Colonic mucosa (tissue), 4 donors: Measurements from ENCODE around the gene FTCDNL1. TPM values are rescaled to one million over a fixed set of nuclear protein-coding genes. Genes with fewer than 3 reads are reported as not detected.

Experiments used
- DNase-seq: peaks from one replicate; pipeline ENCODE4 v3.0.0-alpha.2; 2020
- H3K27ac ChIP-seq: fragments of 200-600 bp; one replicate; pipeline ENCODE4 v1.8.0; 2021
- H3K27me3 ChIP-seq: fragments of 200-600 bp; one replicate; pipeline ENCODE4 v1.8.0; 2021
- H3K36me3 ChIP-seq: fragments of 200-600 bp; one replicate; pipeline ENCODE4 v1.8.0; 2021
- H3K4me1 ChIP-seq: fragments of 200-600 bp; one replicate; pipeline ENCODE4 v1.8.0; 2021; ENCODE audit warnings: mild to moderate bottlenecking
- H3K4me3 ChIP-seq: fragments of 200-600 bp; one replicate; pipeline ENCODE4 v1.8.0; 2021
- H3K9ac ChIP-seq, 2 donors: one replicate each; pipeline ENCODE4 v1.7.0; 2013; ENCODE audit warnings: control low read depth in 2 of 2, low read depth in 2 of 2, low read length in 2 of 2
- H3K9me3 ChIP-seq: fragments of 200-600 bp; one replicate; pipeline ENCODE4 v1.8.0; 2021
- intact Hi-C: fragments of 100-400 bp; cut with DNase I; formaldehyde crosslinking; loops from one replicate; pipeline ENCODE4 v1.14.1; 2022
- total RNA-seq, 2 donors: library from RNA; stranded (reverse); fragmentation: NEBNext Ultra II Directional in 1 of 2; extraction: Animal tissue kit (Norgen Biotek cat#: 25700) in 1 of 2; gene quantifications; one replicate each; pipeline ENCODE4 v1.2.1, GENCODE V29; 2021
- TF ChIP-seq, protein P1 (sequence below): fragments of 200-600 bp; IDR thresholded peaks from one replicate; pipeline ENCODE4 v1.8.0; 2022; ENCODE audit warnings: antibody characterized with exemption, mild to moderate bottlenecking
- donor health status: healthy.
- donor health status: DM: no; HTN: no; CAD: no.
- donor health status: DM: no; HTN: no; CAD: no.

The FTCDNL1 gene
- total RNA-seq, 2 donors from 2014 or later, result 1.3 to 1.8 TPM

DNA sequence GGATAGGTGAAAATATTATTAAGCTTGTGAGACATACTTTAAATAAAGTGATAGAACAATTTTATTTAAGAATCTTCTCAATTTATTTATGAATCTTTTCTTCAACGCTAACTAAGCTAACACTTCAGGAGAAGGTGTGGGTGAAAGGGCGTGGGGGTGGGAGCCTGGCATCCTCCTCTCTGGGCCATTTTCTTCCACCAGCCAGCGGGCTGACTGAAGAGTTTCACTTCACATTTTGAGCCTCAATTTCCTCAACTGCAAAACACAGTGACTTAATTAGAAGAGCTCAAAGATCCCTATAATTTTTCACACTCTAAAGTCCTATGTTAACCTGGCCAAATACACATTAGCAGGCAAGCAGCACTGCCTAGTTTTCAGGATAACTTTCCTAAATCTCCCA is 94.8 kb downstream of the FTCDNL1 start:
- Histone ChIP-seq H3K9me3 (no peaks in the 10 kb centered on the region), H3K27me3 (no peaks in the 10 kb centered on the region), H3K4me3 (no peak overlapping the region), H3K27ac (no peak overlapping the region), H3K36me3 (no peaks in the 10 kb centered on the region), H3K9ac (no peak overlapping the region), H3K4me1 (no peaks in the 10 kb centered on the region)
- no peak for DNase-seq
- intact Hi-C loops, result no loop called here
- TF ChIP-seq, protein P1, sequence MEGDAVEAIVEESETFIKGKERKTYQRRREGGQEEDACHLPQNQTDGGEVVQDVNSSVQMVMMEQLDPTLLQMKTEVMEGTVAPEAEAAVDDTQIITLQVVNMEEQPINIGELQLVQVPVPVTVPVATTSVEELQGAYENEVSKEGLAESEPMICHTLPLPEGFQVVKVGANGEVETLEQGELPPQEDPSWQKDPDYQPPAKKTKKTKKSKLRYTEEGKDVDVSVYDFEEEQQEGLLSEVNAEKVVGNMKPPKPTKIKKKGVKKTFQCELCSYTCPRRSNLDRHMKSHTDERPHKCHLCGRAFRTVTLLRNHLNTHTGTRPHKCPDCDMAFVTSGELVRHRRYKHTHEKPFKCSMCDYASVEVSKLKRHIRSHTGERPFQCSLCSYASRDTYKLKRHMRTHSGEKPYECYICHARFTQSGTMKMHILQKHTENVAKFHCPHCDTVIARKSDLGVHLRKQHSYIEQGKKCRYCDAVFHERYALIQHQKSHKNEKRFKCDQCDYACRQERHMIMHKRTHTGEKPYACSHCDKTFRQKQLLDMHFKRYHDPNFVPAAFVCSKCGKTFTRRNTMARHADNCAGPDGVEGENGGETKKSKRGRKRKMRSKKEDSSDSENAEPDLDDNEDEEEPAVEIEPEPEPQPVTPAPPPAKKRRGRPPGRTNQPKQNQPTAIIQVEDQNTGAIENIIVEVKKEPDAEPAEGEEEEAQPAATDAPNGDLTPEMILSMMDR, result no peak

DNA sequence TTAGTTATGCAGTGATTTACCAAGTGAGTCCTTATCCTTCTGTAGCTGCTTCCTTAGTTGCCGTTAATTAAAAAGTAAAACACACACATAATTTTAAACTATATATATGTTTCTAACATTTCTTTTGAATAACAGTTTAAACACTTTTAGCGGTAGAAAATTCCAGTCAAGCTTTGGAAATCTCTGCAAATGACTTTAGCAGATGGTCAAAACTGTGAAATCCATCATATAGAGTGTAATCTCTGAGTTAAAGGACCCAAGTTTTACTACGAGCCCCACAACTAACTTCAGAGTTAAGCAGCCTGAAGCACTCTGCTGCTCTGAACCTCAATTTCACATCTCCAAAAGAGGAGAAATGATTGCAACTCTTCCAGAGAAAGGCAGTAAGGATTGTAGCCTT is 96.2 kb downstream of the FTCDNL1 start:
- Histone ChIP-seq H3K27me3 (no peaks in the 10 kb centered on the region), H3K9me3 (no peaks in the 10 kb centered on the region), H3K4me3 (no peak overlapping the region), H3K9ac (no peak overlapping the region), H3K36me3 (no peaks in the 10 kb centered on the region), H3K27ac (no peak overlapping the region), H3K4me1 (no peaks in the 10 kb centered on the region)
- intact Hi-C loops, result no loop called here
- no peak for DNase-seq
- TF ChIP-seq, protein P1, result no peak

DNA sequence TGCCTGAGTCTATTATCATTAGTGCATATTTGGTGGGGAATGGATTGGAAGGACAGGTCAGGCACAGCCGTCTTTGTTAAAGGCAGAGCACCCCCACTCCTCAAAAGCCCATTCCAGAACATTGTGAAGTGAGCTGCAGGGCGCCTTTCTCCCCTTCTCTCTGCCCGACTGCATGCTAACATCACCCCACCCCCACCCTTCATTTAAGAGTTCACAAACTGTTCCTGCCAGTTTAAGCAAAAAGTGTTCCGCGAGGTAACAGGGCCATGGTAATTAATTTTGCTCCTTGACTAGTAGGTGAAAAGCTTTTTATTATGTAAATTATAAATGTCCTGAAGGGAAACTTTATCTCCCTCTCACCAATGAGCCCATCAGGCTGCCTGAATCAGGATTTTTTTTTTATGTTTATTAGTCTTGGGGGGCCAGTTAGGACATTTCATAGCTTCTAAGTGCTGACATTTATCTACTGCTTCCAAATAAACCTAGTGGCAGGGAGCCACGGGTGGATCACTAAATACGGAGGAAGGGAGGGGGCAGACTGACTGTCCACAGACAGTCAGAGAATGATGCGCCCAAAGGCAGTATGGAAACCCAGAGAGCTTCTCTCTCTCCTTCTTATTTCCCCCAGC is 99.4 kb downstream of the FTCDNL1 start:
- no peak overlapping the region for H3K27ac ChIP-seq
- no peaks in the 10 kb centered on the region for H3K36me3 ChIP-seq
- intact Hi-C loops, result no loop called here
- H3K4me1 ChIP-seq, result no peaks in the 10 kb centered on the region
- TF ChIP-seq, protein P1, result no peak
- no peaks in the 10 kb centered on the region for H3K27me3 ChIP-seq
- H3K9me3 ChIP-seq, result no peaks in the 10 kb centered on the region
- no peak overlapping the region for H3K4me3 ChIP-seq
- no peak overlapping the region for H3K9ac ChIP-seq
- no peak for DNase-seq

DNA sequence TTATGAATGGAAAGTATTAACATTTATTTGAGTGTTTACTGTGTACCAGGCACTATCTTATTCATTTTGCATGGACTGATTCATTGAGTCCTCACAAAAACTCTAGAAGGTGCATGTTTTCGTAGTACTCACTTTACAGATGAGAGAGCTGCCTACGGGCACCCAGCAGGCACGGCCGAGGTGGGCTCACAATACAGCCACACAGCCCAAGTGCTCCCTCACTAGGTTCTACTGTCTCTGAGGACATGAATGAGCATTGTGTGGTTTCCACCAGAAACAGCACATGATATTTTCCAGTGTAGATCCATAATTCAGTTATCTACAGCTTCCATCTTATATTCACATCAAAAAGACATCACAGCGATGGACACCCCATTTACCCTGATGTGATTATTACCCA is 101.4 kb downstream of the FTCDNL1 start:
- Histone ChIP-seq H3K27ac (no peak overlapping the region), H3K36me3 (no peaks in the 10 kb centered on the region), H3K4me3 (no peak overlapping the region), H3K27me3 (no peaks in the 10 kb centered on the region), H3K9ac (no peak overlapping the region), H3K4me1 (no peaks in the 10 kb centered on the region), H3K9me3 (no peaks in the 10 kb centered on the region)
- TF ChIP-seq, protein P1, result no peak
- intact Hi-C loops, result no loop called here
- DNase-seq, result no peak

DNA sequence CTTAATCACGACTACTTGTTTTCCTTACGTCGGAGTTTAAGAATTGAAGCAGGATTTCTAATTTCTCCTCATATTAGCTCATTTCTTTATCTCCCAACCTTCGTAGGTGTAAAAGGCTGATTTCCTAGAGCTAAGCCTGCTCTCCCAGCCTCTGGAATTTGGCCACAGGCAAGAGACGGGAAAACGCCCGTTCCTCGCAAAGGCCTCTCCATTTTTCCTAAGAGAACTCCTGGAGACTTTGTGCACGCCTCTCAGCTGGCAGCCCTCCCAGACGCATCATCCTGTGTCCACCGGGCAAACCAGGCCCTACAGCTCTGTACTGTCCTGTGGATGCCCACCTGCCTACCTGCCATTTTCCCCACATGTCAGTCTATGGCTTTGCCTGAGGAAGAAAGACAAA is 106.3 kb downstream of the FTCDNL1 start:
- Histone ChIP-seq H3K9me3 (no peaks in the 10 kb centered on the region), H3K9ac (no peak overlapping the region), H3K27me3 (no peaks in the 10 kb centered on the region), H3K36me3 (no peaks in the 10 kb centered on the region), H3K4me1 (no peaks in the 10 kb centered on the region), H3K27ac (no peak overlapping the region), H3K4me3 (no peak overlapping the region)
- TF ChIP-seq, protein P1, result no peak
- intact Hi-C loops, result loop anchor here (5.0 kb wide), 1 partner anchor 37 kb away; no protein-coding TSS in a partner anchor
- no peak for DNase-seq
